ENCODE data around the gene RPL14. TPM values are rescaled to one million over a fixed set of nuclear protein-coding genes. Genes with fewer than 3 reads are reported as not detected.
A peak's percentile ranks its signal among the peaks of the same experiment; 100 is the strongest.
"Not testable (repeated sequence)": the region's sequence is repeated elsewhere in the genome, so short reads cannot be mapped to it uniquely, and the experiment has no call there.

The RPL14 gene
- polyA plus RNA-seq, 3 donors = 1,171 to 1,861 (median 1,277) TPM

GRCh38 chr3:40458473-40458872 is 1.3 kb downstream of the RPL14 start:
- 82 to 92% (median 89%) methylated on average over 4 of the region's 4 CpGs for WGBS, 3 donors
- H3K27ac ChIP-seq (ENCODE audit: low read depth, low read length) = no peak overlapping the region

- 80 to 86% (median 83%) methylated on average over 6 of the region's 6 CpGs for WGBS, 3 donors
- not testable (repeated sequence) for H3K27ac ChIP-seq (ENCODE audit: low read depth, low read length)
These were observed 3.3 kb downstream of the RPL14 start for GRCh38 chr3:40460481-40460880.

GRCh38 chr3:40461161-40461560 is 4.0 kb downstream of the RPL14 start:
- 56 to 84% (median 61%) methylated on average over 3 of the region's 3 CpGs for WGBS, 3 donors
- no peak overlapping the region for H3K27ac ChIP-seq (ENCODE audit: low read depth, low read length)

- H3K27ac ChIP-seq (ENCODE audit: low read depth, low read length) = not testable (repeated sequence)
- WGBS, 3 donors = 94 to 97% (median 96%) methylated on average over 7 of the region's 7 CpGs
These were observed 5.7 kb downstream of the RPL14 start for GRCh38 chr3:40462838-40463237.

GRCh38 chr3:40463579-40463978 is 6.4 kb downstream of the RPL14 start:
- WGBS, 3 donors = 90 to 96% (median 90%) methylated on average over 2 of the region's 2 CpGs
- H3K27ac ChIP-seq (ENCODE audit: low read depth, low read length) = no peak overlapping the region

- 53 to 71% (median 60%) methylated on average over 9 of the region's 9 CpGs for WGBS, 3 donors
- no peak overlapping the region for H3K27ac ChIP-seq (ENCODE audit: low read depth, low read length)
These were observed 7.4 kb downstream of the RPL14 start for GRCh38 chr3:40464339-40465110.

GRCh38 chr3:40465111-40465407 is 7.9 kb downstream of the RPL14 start:
- no peak overlapping the region for H3K27ac ChIP-seq (ENCODE audit: low read depth, low read length)
- 80 to 81% (median 81%) methylated on average over 4 of the region's 4 CpGs for WGBS, 3 donors

- H3K27ac ChIP-seq (ENCODE audit: low read depth, low read length) = no peak overlapping the region
- 82 to 94% (median 83%) methylated on average over 2 of the region's 2 CpGs for WGBS, 3 donors
These were observed 8.3 kb downstream of the RPL14 start for GRCh38 chr3:40465456-40465855.

GRCh38 chr3:40468018-40468417 is 10.9 kb downstream of the RPL14 start:
- no peak overlapping the region for H3K27ac ChIP-seq (ENCODE audit: low read depth, low read length)
- 51 to 90% (median 89%) methylated on average over 4 of the region's 4 CpGs for WGBS, 3 donors

- H3K27ac ChIP-seq (ENCODE audit: low read depth, low read length) = no peak overlapping the region
- 79 to 90% (median 87%) methylated on average over 4 of the region's 4 CpGs for WGBS, 3 donors
These were observed 13.6 kb downstream of the RPL14 start for GRCh38 chr3:40470701-40471100.

GRCh38 chr3:40476478-40477470 is 19.6 kb downstream of the RPL14 start, which contains the start of gene ZNF619:
TSS of gene ZNF619 (plus strand) at chr3:40477122. CDS start at chr3:40477980, 858 bp downstream.
- H3K27ac ChIP-seq (ENCODE audit: low read depth, low read length) = peak within 1 kb of the TSS; percentile 61
- WGBS, 3 donors = 6 to 9% (median 6%) methylated on average over 48 of the region's 48 CpGs

- no peak overlapping the region for H3K27ac ChIP-seq (ENCODE audit: low read depth, low read length)
- WGBS, 3 donors = 41 to 46% (median 46%) methylated on average over 4 of the region's 4 CpGs
These were observed 20.5 kb downstream of the RPL14 start for GRCh38 chr3:40477666-40478065.

GRCh38 chr3:40487172-40487571 is 30.0 kb downstream of the RPL14 start:
- no peak overlapping the region for H3K27ac ChIP-seq (ENCODE audit: low read depth, low read length)
- 97 to 98% (median 97%) methylated on average over 3 of the region's 3 CpGs for whole genome bisulfite sequencing, 3 donors

GRCh38 chr3:40490916-40491315 is 33.8 kb downstream of the RPL14 start:
- WGBS, 3 donors = 90 to 95% (median 91%) methylated on average over 5 of the region's 5 CpGs
- no peak overlapping the region for H3K27ac ChIP-seq (ENCODE audit: low read depth, low read length)

GRCh38 chr3:40494698-40495097 is 37.6 kb downstream of the RPL14 start:
- WGBS, 3 donors = 33 to 63% (median 61%) methylated on average over 2 of the region's 2 CpGs
- H3K27ac ChIP-seq (ENCODE audit: low read depth, low read length) = no peak overlapping the region

GRCh38 chr3:40497288-40497687 is 40.1 kb downstream of the RPL14 start:
- H3K27ac ChIP-seq (ENCODE audit: low read depth, low read length) = no peak overlapping the region
- 84 to 93% (median 87%) methylated on average over 2 of the region's 2 CpGs for WGBS, 3 donors

GRCh38 chr3:40499952-40500351 is 42.8 kb downstream of the RPL14 start:
- H3K27ac ChIP-seq (ENCODE audit: low read depth, low read length) = no peak overlapping the region
- WGBS, 3 donors = 90 to 96% (median 95%) methylated on average over 1 of the region's 1 CpG

GRCh38 chr3:40502034-40502433 is 44.9 kb downstream of the RPL14 start:
- no peak overlapping the region for H3K27ac ChIP-seq (ENCODE audit: low read depth, low read length)
- 90 to 98% (median 93%) methylated on average over 2 of the region's 2 CpGs for WGBS, 3 donors
